Measurements from ENCODE around the gene MTCL3.
"Not testable (repeated sequence)": the region's sequence is repeated elsewhere in the genome, so short reads cannot be mapped to it uniquely, and the experiment has no call there.

Gene MTCL3

DNA sequence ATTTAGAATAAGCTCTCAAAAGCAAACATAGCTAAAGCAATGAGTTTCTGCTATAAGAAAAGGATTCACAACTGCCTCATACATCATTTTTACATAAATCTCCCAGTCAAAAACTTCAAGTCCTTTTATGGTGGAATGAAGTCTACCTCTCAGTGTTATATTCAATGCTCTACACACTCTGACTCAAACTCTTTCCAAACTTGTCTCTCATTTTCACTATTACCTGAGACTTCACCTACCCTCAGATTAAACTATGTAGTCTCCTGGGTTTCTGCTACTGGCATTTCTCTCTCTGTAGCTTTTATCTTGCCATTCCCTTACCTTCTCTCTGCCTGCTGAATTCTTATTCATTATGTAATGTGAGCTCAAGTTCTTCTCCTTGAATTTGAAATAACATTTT, 71.4 kb downstream of the MTCL3 start:
- Mint-ChIP-seq H3K27me3 (no peaks in the 10 kb centered on the region), H3K36me3 (ENCODE audit: low read depth) (peaks cover 14% of the 10 kb centered on the region), H3K9me3 (no peaks in the 10 kb centered on the region), H3K4me3 (no peak overlapping the region), H3K27ac (no peak overlapping the region), H3K4me1 (ENCODE audit: low read depth) (peaks cover 7% of the 10 kb centered on the region)
- DNase-seq: no peak

- H3K4me1 Mint-ChIP-seq (ENCODE audit: low read depth): peaks cover 7% of the 10 kb centered on the region
- no peak overlapping the region for H3K4me3 Mint-ChIP-seq
- H3K27me3 Mint-ChIP-seq: no peaks in the 10 kb centered on the region
- H3K9me3 Mint-ChIP-seq: no peaks in the 10 kb centered on the region
- DNase-seq: no peak
- peaks cover 14% of the 10 kb centered on the region for H3K36me3 Mint-ChIP-seq (ENCODE audit: low read depth)
- no peak overlapping the region for H3K27ac Mint-ChIP-seq
Observed at GRCh38 chr6:127446356-127446755, 72.8 kb downstream of the MTCL3 start.

- H3K27ac Mint-ChIP-seq: no peak overlapping the region
- H3K27me3 Mint-ChIP-seq: peaks cover 7% of the 10 kb centered on the region
- H3K4me1 Mint-ChIP-seq (ENCODE audit: low read depth): peaks cover 3% of the 10 kb centered on the region
- DNase-seq: no peak
- H3K36me3 Mint-ChIP-seq (ENCODE audit: low read depth): peaks cover 4% of the 10 kb centered on the region
- H3K4me3 Mint-ChIP-seq: no peak overlapping the region
- no peaks in the 10 kb centered on the region for H3K9me3 Mint-ChIP-seq
Observed at GRCh38 chr6:127441881-127442280, 77.3 kb downstream of the MTCL3 start.

- no peak for DNase-seq
- Mint-ChIP-seq H3K27me3 (peaks cover 19% of the 10 kb centered on the region), H3K4me1 (ENCODE audit: low read depth) (no peaks in the 10 kb centered on the region), H3K9me3 (no peaks in the 10 kb centered on the region), H3K36me3 (ENCODE audit: low read depth) (no peaks in the 10 kb centered on the region), H3K4me3 (no peak overlapping the region), H3K27ac (no peak overlapping the region)
Observed at GRCh38 chr6:127439718-127440117, 79.4 kb downstream of the MTCL3 start.

DNA sequence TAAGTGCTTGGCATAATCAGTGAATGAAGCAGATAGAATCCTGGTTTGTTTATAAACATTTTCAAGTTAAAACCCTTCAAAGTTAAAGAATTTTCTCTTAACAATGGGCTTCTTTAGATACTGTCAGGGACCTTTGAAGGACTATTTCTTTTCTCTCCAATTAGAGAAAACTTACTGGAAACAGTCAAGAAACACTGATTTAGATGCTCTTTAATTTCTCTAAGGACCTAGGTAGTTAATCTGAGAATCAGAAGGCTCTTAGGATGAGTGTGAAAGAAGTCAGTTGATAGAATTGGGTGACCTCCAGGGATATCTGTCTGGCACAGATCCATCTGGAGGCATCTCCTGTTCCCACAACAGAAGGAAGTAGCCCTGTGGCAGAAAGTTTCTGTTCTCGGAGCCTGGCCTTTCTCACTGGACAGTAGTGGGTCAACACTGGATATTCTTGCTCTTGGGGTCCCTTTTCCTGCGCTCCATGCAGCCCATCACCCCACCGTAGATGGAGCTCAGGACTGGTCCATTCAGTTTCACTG, 82.5 kb downstream of the MTCL3 start:
- DNase-seq: no peak
- no peak overlapping the region for H3K4me3 Mint-ChIP-seq
- H3K27me3 Mint-ChIP-seq: peaks cover 22% of the 10 kb centered on the region
- H3K4me1 Mint-ChIP-seq (ENCODE audit: low read depth): no peaks in the 10 kb centered on the region
- H3K36me3 Mint-ChIP-seq (ENCODE audit: low read depth): no peaks in the 10 kb centered on the region
- H3K9me3 Mint-ChIP-seq: no peaks in the 10 kb centered on the region
- no peak overlapping the region for H3K27ac Mint-ChIP-seq

GRCh38 chr6:127435626-127436220, 83.4 kb downstream of the MTCL3 start:
- no peak overlapping the region for H3K4me3 Mint-ChIP-seq
- no peak for DNase-seq
- H3K27ac Mint-ChIP-seq: no peak overlapping the region
- peaks cover 22% of the 10 kb centered on the region for H3K27me3 Mint-ChIP-seq
- H3K4me1 Mint-ChIP-seq (ENCODE audit: low read depth): no peaks in the 10 kb centered on the region
- H3K36me3 Mint-ChIP-seq (ENCODE audit: low read depth): no peaks in the 10 kb centered on the region
- H3K9me3 Mint-ChIP-seq: no peaks in the 10 kb centered on the region

DNA sequence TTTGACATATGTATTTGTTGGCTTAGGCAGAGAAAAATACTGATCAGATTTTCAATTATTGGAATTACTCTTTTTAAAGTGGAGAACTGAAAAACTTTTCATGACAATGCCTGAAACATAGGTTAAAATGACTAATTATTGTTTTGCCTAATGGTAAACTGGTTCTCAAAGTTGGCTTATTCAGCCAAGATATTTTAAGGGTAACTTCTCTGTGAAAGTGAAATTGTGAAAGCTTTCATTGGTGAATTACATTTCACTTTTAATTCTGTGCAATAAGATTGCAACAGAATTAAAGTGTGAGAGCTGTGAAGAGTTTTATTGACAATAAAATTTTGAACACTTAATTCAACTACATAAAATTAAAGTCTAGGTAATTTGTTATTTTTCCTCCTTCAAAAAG, 84.5 kb downstream of the MTCL3 start:
- Mint-ChIP-seq H3K4me3 (no peak overlapping the region), H3K9me3 (no peaks in the 10 kb centered on the region), H3K36me3 (ENCODE audit: low read depth) (no peaks in the 10 kb centered on the region), H3K27me3 (peaks cover 22% of the 10 kb centered on the region), H3K4me1 (ENCODE audit: low read depth) (no peaks in the 10 kb centered on the region), H3K27ac (no peak overlapping the region)
- DNase-seq: no peak

DNA sequence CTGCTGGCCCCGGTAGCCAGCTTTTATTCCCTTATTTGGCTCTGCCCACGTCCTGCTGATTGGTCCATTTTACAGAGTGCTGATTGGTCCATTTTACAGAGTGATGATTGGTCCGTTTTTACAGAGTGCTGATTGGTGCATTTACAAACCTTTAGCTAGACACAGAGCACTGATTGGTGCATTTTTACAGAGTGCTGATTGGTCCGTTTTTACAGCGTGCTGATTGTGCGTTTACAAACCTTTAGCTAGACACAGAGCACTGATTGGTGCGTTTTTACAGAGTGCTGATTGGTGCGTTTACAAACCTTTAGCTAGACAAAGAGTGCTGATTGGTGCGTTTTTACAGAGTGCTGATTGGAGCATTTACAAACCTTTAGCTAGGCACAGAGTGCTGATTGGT, 90.6 kb downstream of the MTCL3 start:
- H3K36me3 Mint-ChIP-seq (ENCODE audit: low read depth); H3K4me3 Mint-ChIP-seq; H3K27me3 Mint-ChIP-seq; DNase-seq; H3K4me1 Mint-ChIP-seq (ENCODE audit: low read depth); H3K9me3 Mint-ChIP-seq; H3K27ac Mint-ChIP-seq: not testable (repeated sequence)

DNA sequence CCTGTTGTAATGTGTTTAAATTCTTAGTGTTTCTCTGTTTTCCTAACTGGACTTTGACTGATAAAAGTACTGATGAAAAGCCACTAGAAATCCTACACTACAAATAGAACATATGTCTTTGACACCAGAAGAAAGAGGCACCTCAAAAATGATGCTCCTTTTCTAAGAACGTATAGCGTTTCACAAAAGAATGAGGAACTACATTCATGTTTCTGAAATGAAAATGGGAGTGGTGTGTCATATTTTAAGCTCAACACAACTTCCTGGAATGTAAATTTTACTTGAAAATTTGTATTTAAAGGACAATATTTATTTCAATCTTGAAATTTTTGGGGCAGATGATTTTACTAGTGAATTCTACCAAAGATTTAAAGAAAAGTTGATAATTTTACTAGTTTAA, 95.2 kb downstream of the MTCL3 start:
- Mint-ChIP-seq H3K4me1 (ENCODE audit: low read depth) (peaks cover 26% of the 10 kb centered on the region), H3K36me3 (ENCODE audit: low read depth) (no peaks in the 10 kb centered on the region), H3K27ac (peak overlapping the region; percentile 73), H3K9me3 (peaks cover 5% of the 10 kb centered on the region), H3K4me3 (no peak overlapping the region), H3K27me3 (peaks cover 6% of the 10 kb centered on the region)
- DNase-seq: no peak
